GM18517 (cell line): ENCODE measurements around the gene TMEM135.
"Not testable (repeated sequence)": the region's sequence is repeated elsewhere in the genome, so short reads cannot be mapped to it uniquely, and the experiment has no call there.

Source experiments
- ATAC-seq: cut with Tn5 transposase; IDR thresholded peaks from one replicate; pipeline ENCODE4 v1.9.1; 2021; ENCODE audit warnings: mild to moderate bottlenecking, moderate library complexity; ENCODE audit not compliant: unreplicated experiment

Gene TMEM135

GRCh38 chr11:87252869-87253268 lies 215.1 kb downstream of the TMEM135 start:
- no peak for ATAC-seq

GRCh38 chr11:87254562-87254961 lies 216.8 kb downstream of the TMEM135 start:
- ATAC-seq: no peak

- ATAC-seq: no peak
Measured at GRCh38 chr11:87255589-87255988, 217.9 kb downstream of the TMEM135 start.

- no peak for ATAC-seq
Measured at GRCh38 chr11:87256694-87257340, 219.1 kb downstream of the TMEM135 start.

- no peak for ATAC-seq
Measured at GRCh38 chr11:87258171-87258833, 220.6 kb downstream of the TMEM135 start.

- no peak for ATAC-seq
Measured at GRCh38 chr11:87259736-87260135, 222.0 kb downstream of the TMEM135 start.

GRCh38 chr11:87260811-87261210 lies 223.1 kb downstream of the TMEM135 start:
- no peak for ATAC-seq

- ATAC-seq: no peak
Measured at GRCh38 chr11:87263264-87263838, 225.6 kb downstream of the TMEM135 start.

- ATAC-seq: no peak
Measured at GRCh38 chr11:87263979-87264378, 226.2 kb downstream of the TMEM135 start.

- no peak for ATAC-seq
Measured at GRCh38 chr11:87265132-87265531, 227.4 kb downstream of the TMEM135 start.

GRCh38 chr11:87265979-87266378 lies 228.2 kb downstream of the TMEM135 start:
- ATAC-seq: no peak

- no peak for ATAC-seq
Measured at GRCh38 chr11:87266751-87267150, 229.0 kb downstream of the TMEM135 start.

- ATAC-seq: not testable (repeated sequence)
Measured at GRCh38 chr11:87271951-87272350, 234.2 kb downstream of the TMEM135 start.

- ATAC-seq: no peak
Measured at GRCh38 chr11:87275176-87275575, 237.4 kb downstream of the TMEM135 start.

- no peak for ATAC-seq
Measured at GRCh38 chr11:87280143-87280542, 242.4 kb downstream of the TMEM135 start.

GRCh38 chr11:87281496-87281895 lies 243.8 kb downstream of the TMEM135 start:
- no peak for ATAC-seq

- ATAC-seq: no peak
Measured at GRCh38 chr11:87284306-87284705, 246.6 kb downstream of the TMEM135 start.

GRCh38 chr11:87285674-87286073 lies 247.9 kb downstream of the TMEM135 start:
- ATAC-seq: not testable (repeated sequence)

- no peak for ATAC-seq
Measured at GRCh38 chr11:87286338-87286737, 248.6 kb downstream of the TMEM135 start.

- ATAC-seq: peak; percentile 69
Measured at GRCh38 chr11:87290304-87290922, 252.7 kb downstream of the TMEM135 start.

GRCh38 chr11:87292598-87292997 lies 254.9 kb downstream of the TMEM135 start:
- ATAC-seq: no peak

- peak; percentile 58 for ATAC-seq
Measured at GRCh38 chr11:87295237-87295636, 257.5 kb downstream of the TMEM135 start.
